Activated B cell treated with CpG ODN at 0.5 μM for 24 hours (primary cell): Measurements from ENCODE around the gene KDF1. TPM values are rescaled to one million over a fixed set of nuclear protein-coding genes. Genes with fewer than 3 reads are reported as not detected.
A peak's percentile ranks its signal among the peaks of the same experiment; 100 is the strongest.

ENCODE experiments used
- ATAC-seq: fragments of 200-7000 bp; cut with Tn5 transposase; one replicate; pipeline ENCODE4 v1.10.0; 2021; ENCODE audit warnings: low read depth, mild to moderate bottlenecking, moderate library complexity
- CTCF ChIA-PET: fragments of 350-600 bp; sonication (Branson Sonifier 250); formaldehyde crosslinking; loops from one replicate; lab custom pipeline; 2021; ENCODE audit warnings: antibody characterized with exemption; lab: Charles Lee
- POLR2A ChIA-PET: fragments of 350-600 bp; sonication (Branson Sonifier 250); formaldehyde crosslinking; loops from one replicate; lab custom pipeline; 2021; ENCODE audit warnings: antibody characterized with exemption; lab: Charles Lee
- DNase-seq: peaks from one replicate; pipeline ENCODE4 v3.0.0; 2022
- H3K27ac Mint-ChIP-seq: one replicate; pipeline ENCODE4 v1.8.0; 2020; ENCODE audit warnings: mixed read lengths
- H3K27me3 Mint-ChIP-seq: one replicate; pipeline ENCODE4 v1.8.0; 2021; ENCODE audit warnings: mixed read lengths
- H3K36me3 Mint-ChIP-seq: one replicate; pipeline ENCODE4 v1.8.0; 2021; ENCODE audit warnings: low read depth, mixed read lengths
- H3K4me1 Mint-ChIP-seq: one replicate; pipeline ENCODE4 v1.8.0; 2021; ENCODE audit warnings: mixed read lengths
- H3K4me3 Mint-ChIP-seq: one replicate; pipeline ENCODE4 v1.8.0; 2020; ENCODE audit warnings: mild to moderate bottlenecking, mixed read lengths
- H3K9me3 Mint-ChIP-seq: one replicate; pipeline ENCODE4 v1.8.0; 2020; ENCODE audit warnings: mixed read lengths
- CTCF ChIP-seq: fragments of 200-600 bp; IDR thresholded peaks from one replicate; pipeline ENCODE4 v1.8.0; 2022; ENCODE audit warnings: antibody characterized with exemption, mild to moderate bottlenecking
- intact Hi-C: fragments of 100-400 bp; cut with micrococcal nuclease; formaldehyde crosslinking; loops from one replicate; pipeline ENCODE4 v1.15.1; 2024
- total RNA-seq: library from RNA; stranded (reverse); gene quantifications from 2 replicates; pipeline ENCODE4 v1.2.3, GENCODE V29; 2022

KDF1 gene
- total RNA-seq, 1 donor from 2014 or later = 0.75 TPM

DNA sequence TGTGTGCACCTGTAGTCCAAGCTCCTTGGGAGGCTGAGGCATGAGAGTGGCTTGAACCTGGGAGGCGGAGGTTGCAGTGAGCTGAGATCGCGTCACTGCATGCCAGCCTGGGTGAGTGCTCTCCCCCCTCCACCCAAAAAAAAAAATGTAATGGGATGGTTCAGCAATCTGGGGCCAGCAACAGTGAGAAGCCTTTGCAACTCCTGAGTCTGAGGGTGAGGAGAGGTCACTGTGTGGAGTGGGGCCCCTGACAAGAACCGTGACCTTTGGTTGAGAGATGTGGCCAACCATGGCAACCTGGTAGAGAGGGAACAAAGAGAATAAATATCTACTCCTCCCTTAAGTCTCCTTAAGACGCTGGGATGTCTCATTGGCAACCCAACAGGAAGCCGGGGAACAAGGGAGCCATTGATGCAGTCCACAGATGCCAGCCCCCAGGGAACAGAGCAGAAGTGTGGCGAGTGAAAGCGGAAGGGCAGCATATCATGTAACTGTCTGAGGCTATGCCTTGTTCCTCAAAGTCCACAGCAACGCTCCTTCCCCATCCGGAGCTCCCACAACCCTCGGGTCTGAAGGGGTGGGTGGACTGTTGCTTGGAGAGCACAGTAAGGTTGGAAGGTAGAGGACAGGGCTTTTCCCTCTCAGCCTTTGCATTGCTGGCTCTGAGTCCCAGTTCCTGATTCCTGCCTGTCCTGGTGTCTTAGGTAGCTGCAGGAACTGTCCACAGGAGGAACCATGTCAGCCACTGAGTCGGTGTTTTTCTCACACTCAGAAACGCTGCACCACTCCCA, 41.5 kb upstream of the KDF1 start:
- ChIA-PET POLR2A (interaction anchor here (0.9 to 1.9 kb wide), 2 partner anchors 8 to 11 kb away, joined by 3 to 8 read pairs; partner anchors contain the start of genes TENT5B and TRNP1), CTCF (interaction anchor here (0.7 to 1.2 kb wide), 2 partner anchors 8 to 107 kb away, joined by 3 read pairs; no protein-coding TSS in a partner anchor)
- peak overlapping the region; percentile 56 for H3K4me3 Mint-ChIP-seq
- peak overlapping the region; percentile 46 for H3K27ac Mint-ChIP-seq
- H3K36me3 Mint-ChIP-seq = no peaks in the 10 kb centered on the region
- peaks cover 32% of the 10 kb centered on the region for H3K4me1 Mint-ChIP-seq
- DNase-seq = peak; percentile 43
- H3K9me3 Mint-ChIP-seq = no peaks in the 10 kb centered on the region
- no peak for TF ChIP-seq CTCF
- peaks cover 2% of the 10 kb centered on the region for H3K27me3 Mint-ChIP-seq
- intact Hi-C loops = no loop called here
- peak; percentile 85 for ATAC-seq

DNA sequence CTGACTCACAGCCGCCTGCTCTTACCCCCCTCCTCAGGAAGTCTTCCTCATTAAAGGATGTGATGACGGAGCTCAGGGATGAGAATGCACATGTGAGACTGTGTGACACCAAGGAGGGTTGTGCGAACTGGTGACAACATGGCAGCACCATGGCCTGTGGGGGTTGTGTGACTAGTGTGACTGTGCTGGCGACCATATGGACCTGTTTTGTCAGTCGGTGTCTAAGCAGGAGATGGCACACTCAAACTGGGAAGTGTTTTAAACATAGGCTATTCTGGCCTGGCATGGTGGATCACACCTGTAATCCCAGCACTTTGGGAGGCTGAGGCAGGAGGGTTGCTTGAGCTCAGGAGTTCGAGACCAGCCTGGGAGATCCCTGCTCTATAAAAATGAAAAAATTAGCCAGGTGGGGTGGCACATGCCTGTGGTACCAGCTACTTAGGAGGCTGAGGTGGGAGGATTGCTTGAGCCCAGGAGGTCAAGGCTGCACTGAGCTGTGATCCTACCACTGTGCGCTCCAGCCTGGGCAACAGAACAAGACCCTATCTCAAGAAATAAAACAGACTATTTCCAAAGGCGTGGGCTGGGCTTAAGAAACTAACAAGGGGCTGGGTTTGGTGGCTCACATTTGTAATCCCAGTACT, 40.7 kb upstream of the KDF1 start:
- no peak for TF ChIP-seq CTCF
- intact Hi-C loops = no loop called here
- H3K4me3 Mint-ChIP-seq = no peak overlapping the region
- ChIA-PET POLR2A (no interaction called here), CTCF (no interaction called here)
- peaks cover 6% of the 10 kb centered on the region for H3K27me3 Mint-ChIP-seq
- no peaks in the 10 kb centered on the region for H3K36me3 Mint-ChIP-seq
- DNase-seq (no peak), ATAC-seq (no peak)
- H3K27ac Mint-ChIP-seq = no peak overlapping the region
- H3K4me1 Mint-ChIP-seq = peaks cover 32% of the 10 kb centered on the region
- no peaks in the 10 kb centered on the region for H3K9me3 Mint-ChIP-seq

- Mint-ChIP-seq H3K27me3 (peaks cover 11% of the 10 kb centered on the region), H3K4me3 (no peak overlapping the region), H3K27ac (no peak overlapping the region), H3K9me3 (no peaks in the 10 kb centered on the region), H3K4me1 (peaks cover 32% of the 10 kb centered on the region), H3K36me3 (no peaks in the 10 kb centered on the region)
- TF ChIP-seq CTCF = no peak
- CTCF ChIA-PET = no interaction called here
- ATAC-seq (no peak), DNase-seq (no peak)
- POLR2A ChIA-PET = no interaction called here
- intact Hi-C loops = no loop called here
Observed at GRCh38 chr1:27000090-27000816, 40.0 kb upstream of the KDF1 start.

- CTCF ChIA-PET = no interaction called here
- no peaks in the 10 kb centered on the region for H3K36me3 Mint-ChIP-seq
Observed at GRCh38 chr1:26999440-26999987, 39.2 kb upstream of the KDF1 start.

More at GRCh38 chr1:26999440-26999987, 39.2 kb upstream of the KDF1 start:
- intact Hi-C loops = no loop called here
- peaks cover 34% of the 10 kb centered on the region for H3K4me1 Mint-ChIP-seq
- TF ChIP-seq CTCF = no peak
- no peak for DNase-seq
- H3K27ac Mint-ChIP-seq = no peak overlapping the region
- no peak for ATAC-seq
- no peak overlapping the region for H3K4me3 Mint-ChIP-seq
- no peaks in the 10 kb centered on the region for H3K9me3 Mint-ChIP-seq
- POLR2A ChIA-PET = no interaction called here
- H3K27me3 Mint-ChIP-seq = peaks cover 15% of the 10 kb centered on the region
